Trophoblast cell (in vitro differentiated cells and primary cell): ENCODE results near the gene NPHS1.

Experiments used
- DNase-seq, 2 donors: peaks; one replicate each; pipeline ENCODE4 v3.0.0-alpha.2; 2016
- H2AFZ ChIP-seq: 2 replicates; pipeline ENCODE4 v1.6.1; 2013; ENCODE audit warnings: low read length, moderate library complexity, mild to moderate bottlenecking; ENCODE audit not compliant: insufficient read depth, poor library complexity
- H2AK5ac ChIP-seq: 2 replicates; pipeline ENCODE4 v1.6.1; 2013; ENCODE audit warnings: mild to moderate bottlenecking, low read length
- H2BK120ac ChIP-seq: 2 replicates; pipeline ENCODE4 v1.6.1; 2013; ENCODE audit warnings: low read length, mild to moderate bottlenecking, moderate library complexity; ENCODE audit not compliant: insufficient read depth, poor library complexity
- H2BK12ac ChIP-seq: 2 replicates; pipeline ENCODE4 v1.6.1; 2013; ENCODE audit warnings: mild to moderate bottlenecking, low read length, moderate library complexity
- H2BK5ac ChIP-seq: 2 replicates; pipeline ENCODE4 v1.6.1; 2013; ENCODE audit warnings: low read length, low read depth, moderate library complexity, mild to moderate bottlenecking; ENCODE audit not compliant: poor library complexity
- H3K14ac ChIP-seq: 2 replicates; pipeline ENCODE4 v1.6.1; 2013; ENCODE audit warnings: mild to moderate bottlenecking, low read length
- H3K18ac ChIP-seq: 2 replicates; pipeline ENCODE4 v1.6.1; 2013; ENCODE audit warnings: mild to moderate bottlenecking, low read length
- H3K23ac ChIP-seq: 2 replicates; pipeline ENCODE4 v1.6.1; 2013; ENCODE audit warnings: low read length
- H3K27ac ChIP-seq: 2 replicates; pipeline ENCODE4 v1.5.1; 2013; ENCODE audit warnings: low read depth, mild to moderate bottlenecking, inconsistent platforms, low read length, moderate library complexity
- H3K27me3 ChIP-seq: 2 replicates; pipeline ENCODE4 v1.6.1; 2013; ENCODE audit warnings: inconsistent platforms, mild to moderate bottlenecking, low read length, moderate library complexity; ENCODE audit not compliant: insufficient read depth
- H3K36me3 ChIP-seq, 2 experiments: 1 replicate in 1 of 2; 2 replicates in 1 of 2; pipeline ENCODE4 v1.6.1; 2013; ENCODE audit warnings: low read length in 2 of 2, mild to moderate bottlenecking in 2 of 2, moderate library complexity in 1 of 2; ENCODE audit not compliant: insufficient read depth in 2 of 2, control insufficient read depth in 1 of 2
- H3K4ac ChIP-seq: 2 replicates; pipeline ENCODE4 v1.6.1; 2013; ENCODE audit warnings: low read depth, mild to moderate bottlenecking, low read length, moderate library complexity
- H3K4me1 ChIP-seq, 2 experiments: 1 replicate in 1 of 2; 2 replicates in 1 of 2; pipeline ENCODE4 v1.6.1; 2013; ENCODE audit warnings: low read length in 2 of 2, mild to moderate bottlenecking in 2 of 2, moderate library complexity in 1 of 2; ENCODE audit not compliant: insufficient read depth in 2 of 2, control insufficient read depth in 1 of 2
- H3K4me2 ChIP-seq: 2 replicates; pipeline ENCODE4 v1.6.1; 2013; ENCODE audit warnings: inconsistent platforms, mild to moderate bottlenecking, low read length, moderate library complexity
- H3K4me3 ChIP-seq: 2 replicates; pipeline ENCODE4 v1.5.1; 2013; ENCODE audit warnings: mild to moderate bottlenecking, low read depth, low read length, inconsistent platforms
- H3K79me1 ChIP-seq: one replicate; pipeline ENCODE4 v1.6.1; 2013; ENCODE audit warnings: low read length
- H3K79me2 ChIP-seq: 2 replicates; pipeline ENCODE4 v1.6.1; 2013; ENCODE audit warnings: low read length, mild to moderate bottlenecking; ENCODE audit not compliant: control insufficient read depth, insufficient read depth, poor library complexity
- H3K9ac ChIP-seq: 2 replicates; pipeline ENCODE4 v1.6.1; 2013; ENCODE audit warnings: mild to moderate bottlenecking, low read length
- H3K9me3 ChIP-seq: 2 replicates; pipeline ENCODE4 v1.6.1; 2013; ENCODE audit warnings: low read depth, mild to moderate bottlenecking, control low read depth, inconsistent platforms, low read length; ENCODE audit not compliant: insufficient read depth
- H4K12ac ChIP-seq: 2 replicates; pipeline ENCODE4 v1.6.1; 2013; ENCODE audit warnings: low read depth, mild to moderate bottlenecking, low read length, moderate library complexity
- H4K8ac ChIP-seq: 2 replicates; pipeline ENCODE4 v1.6.1; 2013; ENCODE audit warnings: low read depth, mild to moderate bottlenecking, low read length, moderate library complexity
- H4K91ac ChIP-seq: one replicate; pipeline ENCODE4 v1.6.1; 2013; ENCODE audit warnings: low read depth, mild to moderate bottlenecking, low read length, moderate library complexity
- WGBS: extraction: QIAGEN DNeasy Blood & Tissue Kit; methylation state at CpG from one replicate; pipeline ENCODE4 v1.1.7; 2013; ENCODE audit warnings: missing lambda C conversion rate; ENCODE audit not compliant: insufficient read length, insufficient coverage; ENCODE audit errors: extremely low coverage; 5-methylcytosine and 5-hydroxymethylcytosine counted together

The NPHS1 gene

GRCh38 chr19:35816262-35816661, 36.0 kb downstream of the NPHS1 start:
- Histone ChIP-seq H3K27me3 (no peaks in the 10 kb centered on the region), H2BK12ac (no peak overlapping the region), H3K4me3 (no peak overlapping the region), H4K91ac (no peak overlapping the region), H2BK5ac (no peak overlapping the region), H2BK120ac (no peak overlapping the region), H3K27ac (no peak overlapping the region), H2AK5ac (no peak overlapping the region), H3K4ac (no peak overlapping the region), H3K9me3 (no peaks in the 10 kb centered on the region), H3K79me1 (no peaks in the 10 kb centered on the region), H3K4me1 (no peaks in the 10 kb centered on the region), H3K4me2 (no peak overlapping the region), H2AFZ (no peak overlapping the region), H3K9ac (no peak overlapping the region), H3K36me3 (no peaks in the 10 kb centered on the region), H3K23ac (no peak overlapping the region), H3K18ac (no peak overlapping the region), H3K79me2 (no peaks in the 10 kb centered on the region), H3K14ac (no peak overlapping the region), H4K12ac (no peak overlapping the region), H4K8ac (no peak overlapping the region)
- DNase-seq = no peak
- no CpG with 5 or more reads among the region's 6 CpGs for WGBS

DNA sequence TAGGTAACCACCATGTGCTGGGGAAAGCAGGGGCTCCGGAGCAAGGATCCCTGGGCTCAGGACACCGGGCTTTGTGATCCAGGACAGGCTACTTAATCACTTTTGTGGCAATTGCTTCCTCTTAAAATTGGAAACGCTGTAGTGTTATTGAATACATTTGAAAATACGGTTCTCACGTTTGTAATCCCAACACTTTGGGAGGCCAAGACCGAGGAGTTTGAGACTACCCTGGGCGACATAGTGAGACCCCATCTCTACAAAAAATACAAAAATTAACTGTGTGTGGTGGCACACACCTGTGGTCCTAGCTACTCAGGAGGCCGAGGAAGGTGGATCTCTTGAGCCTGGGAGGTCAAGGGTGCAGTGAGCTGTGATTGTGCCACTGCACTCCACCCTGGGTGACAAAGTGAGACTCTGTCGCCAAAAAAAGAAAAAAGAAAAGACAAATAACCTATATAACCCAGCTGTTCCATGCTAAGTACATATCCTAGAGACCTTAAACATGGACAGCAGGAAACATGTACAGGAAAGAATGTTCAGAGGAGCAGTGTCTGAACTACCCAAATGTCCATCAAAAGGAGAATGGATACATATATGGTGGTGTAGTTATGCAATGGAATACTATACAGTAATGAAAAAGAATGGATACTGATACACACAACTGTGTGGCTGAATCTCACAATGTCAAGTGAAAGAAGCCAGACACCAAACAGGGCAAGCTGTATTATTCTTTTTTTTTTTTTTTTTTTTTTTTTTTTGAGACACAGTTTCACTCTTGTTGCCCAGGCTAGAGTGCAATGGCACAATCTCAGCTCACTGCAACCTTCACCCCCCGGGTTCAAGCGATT, 39.0 kb downstream of the NPHS1 start:
- no peak overlapping the region for H3K23ac ChIP-seq
- no peak overlapping the region for H3K27ac ChIP-seq
- H2AK5ac ChIP-seq = no peak overlapping the region
- H3K4me1 ChIP-seq = no peaks in the 10 kb centered on the region
- H3K9me3 ChIP-seq = no peaks in the 10 kb centered on the region
- DNase-seq = no peak
- no peak overlapping the region for H4K12ac ChIP-seq
- no peak overlapping the region for H2AFZ ChIP-seq
- H3K14ac ChIP-seq = no peak overlapping the region
- no peak overlapping the region for H3K9ac ChIP-seq
- no peak overlapping the region for H2BK12ac ChIP-seq
- H3K4me3 ChIP-seq = no peak overlapping the region
- H3K18ac ChIP-seq = no peak overlapping the region
- H3K27me3 ChIP-seq = no peaks in the 10 kb centered on the region
- H3K79me1 ChIP-seq = no peaks in the 10 kb centered on the region
- H4K8ac ChIP-seq = no peak overlapping the region
- whole genome bisulfite sequencing = no CpG with 5 or more reads among the region's 11 CpGs
- no peaks in the 10 kb centered on the region for H3K36me3 ChIP-seq
- H2BK120ac ChIP-seq = no peak overlapping the region
- H3K4me2 ChIP-seq = no peak overlapping the region
- no peak overlapping the region for H2BK5ac ChIP-seq
- H3K79me2 ChIP-seq = no peaks in the 10 kb centered on the region
- no peak overlapping the region for H3K4ac ChIP-seq
- no peak overlapping the region for H4K91ac ChIP-seq

- Histone ChIP-seq H2AFZ (no peak within 1 kb of the TSS), H2BK5ac (no peak within 1 kb of the TSS), H4K12ac (no peak within 1 kb of the TSS), H3K9ac (no peak within 1 kb of the TSS), H2BK120ac (no peak within 1 kb of the TSS), H2BK12ac (no peak within 1 kb of the TSS), H3K4me2 (no peak within 1 kb of the TSS), H2AK5ac (no peak within 1 kb of the TSS), H3K4ac (no peak within 1 kb of the TSS), H3K36me3 (no peaks in the 10 kb centered on the region), H3K79me2 (no peaks in the 10 kb centered on the region), H4K91ac (no peak within 1 kb of the TSS), H3K23ac (no peak within 1 kb of the TSS), H3K4me3 (no peak within 1 kb of the TSS), H3K27ac (no peak within 1 kb of the TSS), H3K4me1 (no peaks in the 10 kb centered on the region), H4K8ac (no peak within 1 kb of the TSS), H3K18ac (no peak within 1 kb of the TSS), H3K79me1 (no peaks in the 10 kb centered on the region), H3K14ac (no peak within 1 kb of the TSS), H3K27me3 (no peaks in the 10 kb centered on the region), H3K9me3 (no peaks in the 10 kb centered on the region)
- no CpG with 5 or more reads among the region's 26 CpGs for WGBS
- DNase-seq = no peak
Measured at GRCh38 chr19:35812220-35813042, 39.9 kb downstream of the NPHS1 start, which contains the start of gene PRODH2. Gene PRODH2, minus strand, starts transcription at chr19:35812845. Its CDS starts 40 bp downstream, at chr19:35812805.

- Histone ChIP-seq H3K4ac (no peak overlapping the region), H3K79me1 (no peaks in the 10 kb centered on the region), H3K27me3 (no peaks in the 10 kb centered on the region), H4K8ac (no peak overlapping the region), H4K12ac (no peak overlapping the region), H2AFZ (no peak overlapping the region), H3K4me2 (no peak overlapping the region), H3K36me3 (no peaks in the 10 kb centered on the region), H2AK5ac (no peak overlapping the region), H3K27ac (no peak overlapping the region), H2BK120ac (no peak overlapping the region), H3K79me2 (no peaks in the 10 kb centered on the region), H3K4me1 (no peaks in the 10 kb centered on the region), H3K9me3 (no peaks in the 10 kb centered on the region), H2BK12ac (no peak overlapping the region), H3K14ac (no peak overlapping the region), H3K9ac (no peak overlapping the region), H4K91ac (no peak overlapping the region), H2BK5ac (no peak overlapping the region), H3K4me3 (no peak overlapping the region), H3K18ac (no peak overlapping the region), H3K23ac (no peak overlapping the region)
- DNase-seq = peak; percentile 44 to 71
- no CpG with 5 or more reads among the region's 18 CpGs for WGBS
Measured at GRCh38 chr19:35811317-35812219, 40.7 kb downstream of the NPHS1 start.
